ENCODE data around the gene ZNF541. TPM values are rescaled to one million over a fixed set of nuclear protein-coding genes. Genes with fewer than 3 reads are reported as not detected.

The ZNF541 gene
- total and polyA plus RNA-seq, 4 donors = 0.12 to 0.52 (median 0.24) TPM; not detected in 1

DNA sequence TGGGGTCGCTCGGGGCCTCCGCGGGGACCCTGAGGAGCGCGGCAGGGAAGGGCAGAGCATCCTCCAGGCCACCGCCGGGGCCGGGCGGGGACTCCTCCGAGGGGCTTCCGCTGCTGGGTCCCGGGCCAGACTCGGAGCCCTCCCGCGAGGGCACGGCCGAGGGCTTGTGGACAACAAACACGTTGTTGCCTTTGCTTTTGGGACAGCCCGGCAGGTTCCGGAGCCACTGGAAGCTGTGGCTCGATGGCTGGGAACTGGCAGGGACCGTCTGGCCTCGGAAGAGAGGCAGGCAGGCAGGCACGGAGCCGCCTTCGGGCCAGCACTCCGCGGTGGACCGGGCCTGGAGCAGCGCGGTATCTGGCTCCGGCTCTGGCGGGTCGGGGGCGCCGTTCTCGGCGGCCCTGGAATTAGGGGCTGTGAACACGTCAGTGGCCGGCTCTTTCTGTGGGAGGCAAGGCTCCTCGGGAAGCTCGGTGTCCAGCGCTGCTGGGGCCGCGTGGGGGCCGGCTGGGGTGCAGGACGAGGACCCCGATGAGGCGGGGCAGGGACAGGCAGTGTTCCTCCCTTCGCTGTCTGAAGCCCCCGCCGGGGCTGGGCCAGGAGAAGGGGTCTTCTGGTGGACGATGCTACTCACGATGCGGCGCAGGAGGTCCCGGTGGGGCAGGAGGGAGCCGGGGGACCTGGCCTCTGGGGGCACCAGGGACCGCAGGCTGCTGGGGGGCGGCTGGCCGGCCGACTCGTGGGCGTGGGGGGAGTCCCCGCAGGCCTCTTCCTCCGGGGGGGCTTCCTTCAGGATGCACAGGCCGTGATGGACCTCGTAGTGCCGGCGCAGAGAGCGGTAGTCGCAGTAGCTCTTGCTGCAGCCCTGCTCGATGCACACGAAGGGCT lies 27.6 kb downstream of the ZNF541 start:
- H3K9me3 ChIP-seq (ENCODE audit: control insufficient read depth in 4 of 4, insufficient read depth in 3 of 4, low read length in 3 of 4) = peaks cover 0 to 2% (median 0%) of the 10 kb centered on the region in 4 donors
- 23 to 30% methylated on average over 62 to 75 of the region's 75 CpGs for WGBS, 2 donors
- peaks cover 0 to 15% (median 7%) of the 10 kb centered on the region in 3 donors for H3K27me3 ChIP-seq (ENCODE audit: control insufficient read depth in 3 of 3, insufficient read depth in 3 of 3, low read length in 2 of 3)
- ATAC-seq (ENCODE audit: insufficient read depth, low FRiP score) = no peak
- no peak overlapping the region for H3K9ac ChIP-seq (ENCODE audit: insufficient read depth in 1 of 2, low read length in 2 of 2)
- no peak overlapping the region for H3K27ac ChIP-seq (ENCODE audit: low read depth in 1 of 2, low read length in 1 of 2)
- H3K4me3 ChIP-seq = no peak overlapping the region
- H3K36me3 ChIP-seq (ENCODE audit: control insufficient read depth in 4 of 4, insufficient read depth in 4 of 4, low read length in 4 of 4) = no peaks in the 10 kb centered on the region
- no peak for DNase-seq
- TF ChIP-seq, protein P1, sequence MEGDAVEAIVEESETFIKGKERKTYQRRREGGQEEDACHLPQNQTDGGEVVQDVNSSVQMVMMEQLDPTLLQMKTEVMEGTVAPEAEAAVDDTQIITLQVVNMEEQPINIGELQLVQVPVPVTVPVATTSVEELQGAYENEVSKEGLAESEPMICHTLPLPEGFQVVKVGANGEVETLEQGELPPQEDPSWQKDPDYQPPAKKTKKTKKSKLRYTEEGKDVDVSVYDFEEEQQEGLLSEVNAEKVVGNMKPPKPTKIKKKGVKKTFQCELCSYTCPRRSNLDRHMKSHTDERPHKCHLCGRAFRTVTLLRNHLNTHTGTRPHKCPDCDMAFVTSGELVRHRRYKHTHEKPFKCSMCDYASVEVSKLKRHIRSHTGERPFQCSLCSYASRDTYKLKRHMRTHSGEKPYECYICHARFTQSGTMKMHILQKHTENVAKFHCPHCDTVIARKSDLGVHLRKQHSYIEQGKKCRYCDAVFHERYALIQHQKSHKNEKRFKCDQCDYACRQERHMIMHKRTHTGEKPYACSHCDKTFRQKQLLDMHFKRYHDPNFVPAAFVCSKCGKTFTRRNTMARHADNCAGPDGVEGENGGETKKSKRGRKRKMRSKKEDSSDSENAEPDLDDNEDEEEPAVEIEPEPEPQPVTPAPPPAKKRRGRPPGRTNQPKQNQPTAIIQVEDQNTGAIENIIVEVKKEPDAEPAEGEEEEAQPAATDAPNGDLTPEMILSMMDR (IDR thresholded peaks at IDR 0.05; ENCODE audit: control extremely low read depth, extremely low read depth) = no peak
- no peaks in the 10 kb centered on the region for H3K4me1 ChIP-seq (ENCODE audit: control insufficient read depth in 5 of 5, insufficient read depth in 5 of 5, low read length in 5 of 5)

DNA sequence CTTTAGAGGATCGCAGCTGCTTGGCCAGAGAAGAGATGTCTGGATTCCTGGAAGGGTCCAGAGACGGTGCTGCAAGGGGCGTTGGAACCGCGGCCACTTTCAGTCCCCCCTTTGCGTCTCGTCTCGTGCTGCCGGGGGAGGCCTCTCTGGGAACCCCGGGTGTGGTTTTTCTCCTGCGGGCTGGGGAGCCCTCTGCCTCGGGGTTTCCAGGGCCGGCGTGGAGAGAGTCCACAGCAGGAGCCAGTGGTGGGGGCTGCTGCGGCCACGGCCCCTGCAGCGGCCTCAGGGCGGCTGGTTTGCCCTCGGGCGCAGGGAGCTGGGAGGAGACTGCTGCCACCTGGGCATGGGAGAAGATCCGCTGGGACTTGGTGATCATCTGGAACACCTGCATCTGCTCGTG lies 28.5 kb downstream of the ZNF541 start:
- peaks cover 0 to 15% (median 7%) of the 10 kb centered on the region in 3 donors for H3K27me3 ChIP-seq (ENCODE audit: control insufficient read depth in 3 of 3, insufficient read depth in 3 of 3, low read length in 2 of 3)
- WGBS, 2 donors = 88 to 92% methylated on average over 22 of the region's 22 CpGs
- H3K9ac ChIP-seq (ENCODE audit: insufficient read depth in 1 of 2, low read length in 2 of 2) = no peak overlapping the region
- no peak overlapping the region for H3K4me3 ChIP-seq
- H3K27ac ChIP-seq (ENCODE audit: low read depth in 1 of 2, low read length in 1 of 2) = no peak overlapping the region
- DNase-seq (no peak), ATAC-seq (ENCODE audit: insufficient read depth, low FRiP score) (no peak)
- H3K9me3 ChIP-seq (ENCODE audit: control insufficient read depth in 4 of 4, insufficient read depth in 3 of 4, low read length in 3 of 4) = peaks cover 0 to 2% (median 0%) of the 10 kb centered on the region in 4 donors
- no peaks in the 10 kb centered on the region for H3K4me1 ChIP-seq (ENCODE audit: control insufficient read depth in 5 of 5, insufficient read depth in 5 of 5, low read length in 5 of 5)
- TF ChIP-seq, protein P1 (IDR thresholded peaks at IDR 0.05; ENCODE audit: control extremely low read depth, extremely low read depth) = no peak
- no peaks in the 10 kb centered on the region for H3K36me3 ChIP-seq (ENCODE audit: control insufficient read depth in 4 of 4, insufficient read depth in 4 of 4, low read length in 4 of 4)

GRCh38 chr19:47544075-47544474 lies 28.9 kb downstream of the ZNF541 start:
- H3K4me1 ChIP-seq (ENCODE audit: control insufficient read depth in 5 of 5, insufficient read depth in 5 of 5, low read length in 5 of 5) = no peaks in the 10 kb centered on the region
- ATAC-seq (ENCODE audit: insufficient read depth, low FRiP score) = no peak
- no peak overlapping the region for H3K27ac ChIP-seq (ENCODE audit: low read depth in 1 of 2, low read length in 1 of 2)
- no peaks in the 10 kb centered on the region for H3K36me3 ChIP-seq (ENCODE audit: control insufficient read depth in 4 of 4, insufficient read depth in 4 of 4, low read length in 4 of 4)
- no peak overlapping the region for H3K4me3 ChIP-seq
- H3K9ac ChIP-seq (ENCODE audit: insufficient read depth in 1 of 2, low read length in 2 of 2) = no peak overlapping the region
- H3K27me3 ChIP-seq (ENCODE audit: control insufficient read depth in 3 of 3, insufficient read depth in 3 of 3, low read length in 2 of 3) = peaks cover 0 to 15% (median 7%) of the 10 kb centered on the region in 3 donors
- peaks cover 0 to 2% (median 0%) of the 10 kb centered on the region in 4 donors for H3K9me3 ChIP-seq (ENCODE audit: control insufficient read depth in 4 of 4, insufficient read depth in 3 of 4, low read length in 3 of 4)
- TF ChIP-seq, protein P1 (IDR thresholded peaks at IDR 0.05; ENCODE audit: control extremely low read depth, extremely low read depth) = no peak
- WGBS, 2 donors = 92 to 95% methylated on average over 18 of the region's 18 CpGs
- DNase-seq = no peak
